Prostate gland (tissue), 2 donors: ENCODE results near the gene KCNJ14.

Source experiments
- CTCF ChIP-seq, 4 experiments: fragments of 200-600 bp in 2 of 4; fragments of 450-650 bp in 2 of 4; sonication (generic) in 2 of 4; IDR thresholded peaks; 1 replicate in 3 of 4; 2 replicates in 1 of 4; pipeline ENCODE4 v1.5.1; 2016 to 2019; ENCODE audit warnings: antibody characterized with exemption in 4 of 4, mild to moderate bottlenecking in 2 of 4, moderate library complexity in 2 of 4
- POLR2A ChIP-seq: fragments of 450-650 bp; IDR thresholded peaks from one replicate; pipeline ENCODE4 v1.6.1; 2016; ENCODE audit warnings: antibody characterized with exemption, mild to moderate bottlenecking

- TF ChIP-seq CTCF (IDR thresholded peaks at IDR 0.05), result no peak
- no peak for TF ChIP-seq POLR2A
These were observed 11.0 kb upstream of the KCNJ14 start for GRCh38 chr19:48444129-48444935.
